H9 (cell line): ENCODE data around the gene STAT1. TPM values are rescaled to one million over a fixed set of nuclear protein-coding genes. Genes with fewer than 3 reads are reported as not detected.

Experiments
- DNase-seq: peaks from one replicate; pipeline ENCODE4 v3.0.0-alpha.2; 2017
- H2AFZ ChIP-seq: one replicate; pipeline ENCODE4 v1.6.1; 2013; ENCODE audit warnings: mild to moderate bottlenecking, low read length, control low read depth, moderate library complexity
- H2AK5ac ChIP-seq: 2 replicates; pipeline ENCODE4 v1.6.1; 2013; ENCODE audit warnings: low read length, control low read depth, mixed read lengths; ENCODE audit not compliant: insufficient read length
- H2BK120ac ChIP-seq: one replicate; pipeline ENCODE4 v1.6.1; 2013; ENCODE audit warnings: low read depth, mild to moderate bottlenecking, low read length, control low read depth, inconsistent platforms; ENCODE audit not compliant: poor library complexity, severe bottlenecking
- H2BK12ac ChIP-seq: 2 replicates; pipeline ENCODE4 v1.6.1; 2013; ENCODE audit warnings: low read length, control low read depth, mixed read lengths, low read depth; ENCODE audit not compliant: insufficient read length
- H2BK15ac ChIP-seq: 2 replicates; pipeline ENCODE4 v1.6.1; 2013; ENCODE audit warnings: low read depth, low read length, control low read depth
- H2BK20ac ChIP-seq: one replicate; pipeline ENCODE4 v1.6.1; 2013; ENCODE audit warnings: low read depth, mild to moderate bottlenecking, low read length, control low read depth, inconsistent platforms; ENCODE audit not compliant: poor library complexity, severe bottlenecking
- H2BK5ac ChIP-seq: 2 replicates; pipeline ENCODE4 v1.6.1; 2013; ENCODE audit warnings: low read length, control low read depth, mixed read lengths; ENCODE audit not compliant: insufficient read length
- H3K14ac ChIP-seq: 2 replicates; pipeline ENCODE4 v1.6.1; 2013; ENCODE audit warnings: low read length, control low read depth; ENCODE audit not compliant: insufficient read depth
- H3K18ac ChIP-seq: 2 replicates; pipeline ENCODE4 v1.6.1; 2013; ENCODE audit warnings: low read depth, mild to moderate bottlenecking, mixed read lengths, low read length, control low read depth; ENCODE audit not compliant: insufficient read length
- H3K23ac ChIP-seq: 2 replicates; pipeline ENCODE4 v1.6.1; 2013; ENCODE audit warnings: low read length, control low read depth, mixed read lengths, low read depth; ENCODE audit not compliant: insufficient read length
- H3K23me2 ChIP-seq: 2 replicates; pipeline ENCODE4 v1.6.1; 2013; ENCODE audit warnings: low read depth, mild to moderate bottlenecking, mixed read lengths, low read length, control low read depth; ENCODE audit not compliant: insufficient read length, poor library complexity, severe bottlenecking
- H3K27ac ChIP-seq: 2 replicates; pipeline ENCODE4 v1.5.1; 2013; ENCODE audit warnings: low read length, control low read depth, mixed read lengths, low read depth; ENCODE audit not compliant: insufficient read length
- H3K27me3 ChIP-seq: 2 replicates; pipeline ENCODE4 v1.6.1; 2013; ENCODE audit warnings: low read length, control low read depth, inconsistent platforms; ENCODE audit not compliant: insufficient read depth
- H3K4ac ChIP-seq: 2 replicates; pipeline ENCODE4 v1.6.1; 2013; ENCODE audit warnings: low read depth, mild to moderate bottlenecking, control low read depth, inconsistent platforms, low read length, moderate library complexity
- H3K4me1 ChIP-seq: 2 replicates; pipeline ENCODE4 v1.6.1; 2013; ENCODE audit warnings: low read length, control low read depth, inconsistent platforms; ENCODE audit not compliant: insufficient read depth
- H3K4me2 ChIP-seq: 2 replicates; pipeline ENCODE4 v1.6.1; 2013; ENCODE audit warnings: low read length, control low read depth, mixed read lengths; ENCODE audit not compliant: insufficient read length, insufficient read depth
- H3K56ac ChIP-seq: 2 replicates; pipeline ENCODE4 v1.6.1; 2013; ENCODE audit warnings: low read depth, mild to moderate bottlenecking, mixed read lengths, low read length, control low read depth; ENCODE audit not compliant: insufficient read length
- H3K79me1 ChIP-seq: 2 replicates; pipeline ENCODE4 v1.6.1; 2013; ENCODE audit warnings: low read depth, mild to moderate bottlenecking, moderate library complexity, low read length, control low read depth, inconsistent platforms; ENCODE audit not compliant: insufficient read depth, poor library complexity, severe bottlenecking
- H3K79me2 ChIP-seq: 2 replicates; pipeline ENCODE4 v1.6.1; 2013; ENCODE audit warnings: low read length, control low read depth, inconsistent platforms; ENCODE audit not compliant: insufficient read depth
- H3K9ac ChIP-seq: 2 replicates; pipeline ENCODE4 v1.6.1; 2013; ENCODE audit warnings: low read length, control low read depth, mixed read lengths; ENCODE audit not compliant: insufficient read length; ENCODE audit errors: extremely low read depth
- H3K9me3 ChIP-seq: one replicate; pipeline ENCODE4 v1.6.1; 2013; ENCODE audit warnings: low read depth, low read length, inconsistent platforms; ENCODE audit not compliant: control insufficient read depth
- H3T11ph ChIP-seq: one replicate; pipeline ENCODE4 v1.6.1; 2013; ENCODE audit warnings: mild to moderate bottlenecking, low read length, control low read depth, inconsistent platforms
- H4K20me1 ChIP-seq: one replicate; pipeline ENCODE4 v1.6.1; 2013; ENCODE audit not compliant: control insufficient read depth, insufficient read length, insufficient read depth
- H4K5ac ChIP-seq: 2 replicates; pipeline ENCODE4 v1.6.1; 2013; ENCODE audit warnings: low read depth, mild to moderate bottlenecking, mixed read lengths, low read length, control low read depth; ENCODE audit not compliant: insufficient read length
- H4K8ac ChIP-seq: replicated peaks from 2 replicates; pipeline ENCODE4 v1.6.1; 2013; ENCODE audit warnings: low read length, control low read depth, mixed read lengths, low read depth; ENCODE audit not compliant: insufficient read length
- H4K91ac ChIP-seq: 2 replicates; pipeline ENCODE4 v1.6.1; 2013; ENCODE audit warnings: low read depth, mild to moderate bottlenecking, moderate library complexity, mixed read lengths, low read length, control low read depth; ENCODE audit not compliant: insufficient read length
- H3K27ac Mint-ChIP-seq, 3 experiments: 2 replicates in 2 of 3; 3 replicates in 1 of 3; pipeline ENCODE4 v1.8.0; 2020 to 2021; ENCODE audit warnings: mixed read lengths in 3 of 3, mild to moderate bottlenecking in 1 of 3, moderate library complexity in 1 of 3
- H3K27me3 Mint-ChIP-seq: 2 replicates; pipeline ENCODE4 v1.8.0; 2021; ENCODE audit warnings: low read depth, mild to moderate bottlenecking, moderate library complexity, mixed read lengths
- H3K36me3 Mint-ChIP-seq, 3 experiments: 2 replicates in 2 of 3; 3 replicates in 1 of 3; pipeline ENCODE4 v1.8.0; 2020 to 2021; ENCODE audit warnings: low read depth in 3 of 3, mixed read lengths in 3 of 3; ENCODE audit not compliant: insufficient read depth in 1 of 3
- H3K4me1 Mint-ChIP-seq, 2 experiments: 2 replicates each; pipeline ENCODE4 v1.8.0; 2020; ENCODE audit warnings: mixed read lengths in 2 of 2
- H3K4me3 Mint-ChIP-seq, 2 experiments: 2 replicates in 1 of 2; 3 replicates in 1 of 2; pipeline ENCODE4 v1.8.0; 2020 to 2021; ENCODE audit warnings: mild to moderate bottlenecking in 2 of 2, mixed read lengths in 2 of 2, moderate library complexity in 1 of 2
- H3K9me3 Mint-ChIP-seq, 2 experiments: 2 replicates in 1 of 2; 3 replicates in 1 of 2; pipeline ENCODE4 v1.8.0; 2020; ENCODE audit warnings: mild to moderate bottlenecking in 2 of 2, mixed read lengths in 2 of 2, moderate library complexity in 1 of 2
- WGBS: extraction: QIAGEN DNeasy Blood & Tissue Kit; methylation state at CpG from one replicate; pipeline ENCODE4 v1.1.7; 2013; ENCODE audit warnings: missing lambda C conversion rate, low lambda C conversion rate, mixed read lengths; ENCODE audit not compliant: insufficient read length; ENCODE audit errors: extremely low coverage; 5-methylcytosine and 5-hydroxymethylcytosine counted together
- total RNA-seq: library from RNA; stranded (reverse); gene quantifications from 2 replicates; pipeline ENCODE4 v1.2.1, GENCODE V29; 2021
- TF ChIP-seq, protein P1 (sequence below): fragments of 200-600 bp; sonication (generic); conservative IDR thresholded peaks from 3 replicates; pipeline ENCODE4 v1.8.0; 2021; ENCODE audit warnings: antibody characterized with exemption, mild to moderate bottlenecking

STAT1 gene
- total RNA-seq, 1 experiment from 2014 or later = 48.1 TPM

DNA sequence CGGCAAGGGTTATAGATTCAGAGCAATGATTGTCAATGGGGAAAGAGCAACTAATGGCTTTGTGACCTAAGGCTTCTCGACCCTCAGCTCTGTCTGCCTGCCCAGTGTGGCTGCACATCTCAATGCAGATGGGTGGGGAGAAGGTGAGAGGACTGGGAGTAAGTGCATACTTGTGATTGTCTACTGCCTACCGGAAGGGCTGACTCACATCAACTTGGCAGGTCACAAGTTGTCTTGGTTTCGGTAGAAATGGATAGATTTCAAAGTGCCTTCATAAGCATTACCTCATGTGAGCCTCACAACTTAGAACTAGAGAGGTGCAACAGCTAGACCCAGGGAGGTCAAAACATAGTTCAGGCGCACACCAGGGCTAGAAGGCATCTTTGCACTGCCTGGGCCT lies 29.4 kb downstream of the STAT1 start:
- Histone ChIP-seq H3K9me3 (no peaks in the 10 kb centered on the region), H3K4ac (no peak overlapping the region), H2AFZ (no peak overlapping the region), H3K23ac (no peak overlapping the region), H3K56ac (no peak overlapping the region), H3K18ac (no peak overlapping the region), H3K27me3 (no peaks in the 10 kb centered on the region), H3K23me2 (no peaks in the 10 kb centered on the region), H4K5ac (no peak overlapping the region), H4K20me1 (no peaks in the 10 kb centered on the region), H3T11ph (no peak overlapping the region), H2BK120ac (no peak overlapping the region), H3K4me2 (no peak overlapping the region), H2AK5ac (no peak overlapping the region), H4K91ac (no peak overlapping the region), H3K4me1 (no peaks in the 10 kb centered on the region), H3K27ac (no peak overlapping the region), H4K8ac (no peak overlapping the region), H3K9ac (no peak overlapping the region), H2BK12ac (no peak overlapping the region), H2BK5ac (no peak overlapping the region), H3K14ac (no peak overlapping the region), H3K79me1 (no peaks in the 10 kb centered on the region), H3K79me2 (no peaks in the 10 kb centered on the region), H2BK20ac (no peak overlapping the region), H2BK15ac (no peak overlapping the region)
- H3K27ac Mint-ChIP-seq = no peak overlapping the region
- H3K4me1 Mint-ChIP-seq = no peaks in the 10 kb centered on the region
- WGBS = no CpG with 5 or more reads among the region's 5 CpGs
- TF ChIP-seq, protein P1, sequence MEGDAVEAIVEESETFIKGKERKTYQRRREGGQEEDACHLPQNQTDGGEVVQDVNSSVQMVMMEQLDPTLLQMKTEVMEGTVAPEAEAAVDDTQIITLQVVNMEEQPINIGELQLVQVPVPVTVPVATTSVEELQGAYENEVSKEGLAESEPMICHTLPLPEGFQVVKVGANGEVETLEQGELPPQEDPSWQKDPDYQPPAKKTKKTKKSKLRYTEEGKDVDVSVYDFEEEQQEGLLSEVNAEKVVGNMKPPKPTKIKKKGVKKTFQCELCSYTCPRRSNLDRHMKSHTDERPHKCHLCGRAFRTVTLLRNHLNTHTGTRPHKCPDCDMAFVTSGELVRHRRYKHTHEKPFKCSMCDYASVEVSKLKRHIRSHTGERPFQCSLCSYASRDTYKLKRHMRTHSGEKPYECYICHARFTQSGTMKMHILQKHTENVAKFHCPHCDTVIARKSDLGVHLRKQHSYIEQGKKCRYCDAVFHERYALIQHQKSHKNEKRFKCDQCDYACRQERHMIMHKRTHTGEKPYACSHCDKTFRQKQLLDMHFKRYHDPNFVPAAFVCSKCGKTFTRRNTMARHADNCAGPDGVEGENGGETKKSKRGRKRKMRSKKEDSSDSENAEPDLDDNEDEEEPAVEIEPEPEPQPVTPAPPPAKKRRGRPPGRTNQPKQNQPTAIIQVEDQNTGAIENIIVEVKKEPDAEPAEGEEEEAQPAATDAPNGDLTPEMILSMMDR = no peak
- peaks cover 54 to 94% (median 93%) of the 10 kb centered on the region in 3 experiments; a peak in 6 of 7 replicates for H3K36me3 Mint-ChIP-seq
- no peak for DNase-seq
- H3K4me3 Mint-ChIP-seq = no peak overlapping the region
- H3K27me3 Mint-ChIP-seq = no peaks in the 10 kb centered on the region
- H3K9me3 Mint-ChIP-seq = no peaks in the 10 kb centered on the region
